ENCODE measurements around the gene INPP5K. TPM values are rescaled to one million over a fixed set of nuclear protein-coding genes. Genes with fewer than 3 reads are reported as not detected.
"Not testable (repeated sequence)": the region's sequence is repeated elsewhere in the genome, so short reads cannot be mapped to it uniquely, and the experiment has no call there.

INPP5K gene
- polyA plus RNA-seq (2013, experiment 1 of 4): 19.6 TPM
- polyA plus RNA-seq (2013, experiment 2 of 4): 15.2 TPM
- 12.1 TPM for polyA plus RNA-seq (2013, experiment 3 of 4)
- polyA plus RNA-seq (2013, experiment 4 of 4): 17.4 TPM

DNA sequence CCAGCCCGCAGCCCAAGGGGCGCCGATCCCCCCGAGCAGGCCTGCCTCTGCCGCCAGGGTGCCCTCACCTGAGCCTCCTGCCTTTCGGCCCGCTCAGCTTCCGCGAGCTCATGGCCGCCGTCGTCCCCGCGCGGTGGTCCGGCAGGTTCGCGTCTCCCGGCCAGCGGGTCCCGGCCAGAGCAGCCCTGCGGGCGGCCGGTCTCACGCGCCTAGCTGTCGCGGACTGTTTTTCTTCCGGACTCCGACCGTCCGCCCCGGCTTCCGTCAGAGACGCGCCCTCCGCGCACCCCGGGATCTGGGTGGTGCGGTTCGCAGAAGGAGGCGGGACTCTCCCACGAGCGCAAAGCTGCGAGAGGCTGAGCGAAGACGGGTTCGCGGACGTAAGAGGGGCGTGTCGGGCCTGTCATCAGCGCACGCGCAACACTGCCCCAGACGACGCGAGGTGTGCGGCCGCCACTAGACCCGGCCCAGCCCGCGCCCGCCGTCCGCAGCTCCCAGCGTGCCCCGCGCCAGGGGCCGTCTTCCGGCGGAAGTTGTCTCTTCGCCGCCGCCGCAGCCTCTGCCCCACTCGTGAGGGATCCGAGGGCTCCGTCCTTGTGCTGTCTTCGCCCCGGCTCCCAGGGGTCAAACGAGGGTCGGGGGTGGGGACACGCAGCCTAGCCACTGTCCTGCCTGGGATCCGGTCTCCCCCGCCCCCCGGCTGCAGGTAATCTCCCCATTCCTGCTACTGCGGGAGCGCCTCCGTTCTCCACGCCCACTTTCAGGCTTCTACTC, at the start of gene INPP5K:
INPP5K (minus strand) TSS at position 225 of the 774 bp plus-strand sequence; CDS start at position 112, 113 bp downstream.
- peaks cover 2% of the 10 kb centered on the region for H3K36me3 ChIP-seq (ENCODE audit: control insufficient read depth, insufficient read depth, low read length)
- peaks cover 7% of the 10 kb centered on the region for H3K4me1 ChIP-seq (ENCODE audit: control insufficient read depth, insufficient read depth, low read length)
- no peaks in the 10 kb centered on the region for H3K9me3 ChIP-seq (ENCODE audit: control insufficient read depth, low read length)
- no peaks in the 10 kb centered on the region for H3K27me3 ChIP-seq (ENCODE audit: control insufficient read depth, insufficient read depth, low read length, poor library complexity, severe bottlenecking)
- H3K27ac ChIP-seq (ENCODE audit: insufficient read depth, low read depth, low read length, poor library complexity, severe bottlenecking): peak within 1 kb of the TSS; percentile 77
- WGBS, 2 experiments: 0% methylated on average over 91 of the region's 91 CpGs
- peak within 1 kb of the TSS; percentile 73 for H3K4me3 ChIP-seq (ENCODE audit: insufficient read depth, low read depth, low read length)

DNA sequence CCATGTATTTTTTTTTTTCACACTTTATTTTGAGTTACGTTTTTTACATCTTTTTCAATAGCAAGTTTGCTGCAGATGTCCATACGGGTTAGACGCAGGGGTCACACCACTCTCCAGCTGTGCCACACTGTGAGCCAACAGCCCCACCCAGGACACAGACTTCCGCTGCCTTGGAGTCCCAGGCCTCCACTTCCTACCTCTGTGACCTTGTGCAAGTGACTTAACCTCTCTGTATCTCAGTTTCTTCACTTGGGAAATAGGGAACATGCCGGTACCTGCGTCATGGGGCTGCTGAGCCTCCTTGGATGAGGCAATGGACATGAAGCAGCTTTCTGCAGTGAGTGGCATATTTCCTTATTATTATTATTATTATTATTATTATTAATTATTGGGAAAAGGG, 49.5 kb upstream of the INPP5K start:
- Histone ChIP-seq H3K9me3 (ENCODE audit: control insufficient read depth, low read length) (no peaks in the 10 kb centered on the region), H3K27me3 (ENCODE audit: control insufficient read depth, insufficient read depth, low read length, poor library complexity, severe bottlenecking) (no peaks in the 10 kb centered on the region), H3K36me3 (ENCODE audit: control insufficient read depth, insufficient read depth, low read length) (no peaks in the 10 kb centered on the region), H3K27ac (ENCODE audit: insufficient read depth, low read depth, low read length, poor library complexity, severe bottlenecking) (no peak overlapping the region), H3K4me1 (ENCODE audit: control insufficient read depth, insufficient read depth, low read length) (peaks cover 5% of the 10 kb centered on the region), H3K4me3 (ENCODE audit: insufficient read depth, low read depth, low read length) (no peak overlapping the region)
- 95 to 96% methylated on average over 6 of the region's 6 CpGs for WGBS, 2 experiments

DNA sequence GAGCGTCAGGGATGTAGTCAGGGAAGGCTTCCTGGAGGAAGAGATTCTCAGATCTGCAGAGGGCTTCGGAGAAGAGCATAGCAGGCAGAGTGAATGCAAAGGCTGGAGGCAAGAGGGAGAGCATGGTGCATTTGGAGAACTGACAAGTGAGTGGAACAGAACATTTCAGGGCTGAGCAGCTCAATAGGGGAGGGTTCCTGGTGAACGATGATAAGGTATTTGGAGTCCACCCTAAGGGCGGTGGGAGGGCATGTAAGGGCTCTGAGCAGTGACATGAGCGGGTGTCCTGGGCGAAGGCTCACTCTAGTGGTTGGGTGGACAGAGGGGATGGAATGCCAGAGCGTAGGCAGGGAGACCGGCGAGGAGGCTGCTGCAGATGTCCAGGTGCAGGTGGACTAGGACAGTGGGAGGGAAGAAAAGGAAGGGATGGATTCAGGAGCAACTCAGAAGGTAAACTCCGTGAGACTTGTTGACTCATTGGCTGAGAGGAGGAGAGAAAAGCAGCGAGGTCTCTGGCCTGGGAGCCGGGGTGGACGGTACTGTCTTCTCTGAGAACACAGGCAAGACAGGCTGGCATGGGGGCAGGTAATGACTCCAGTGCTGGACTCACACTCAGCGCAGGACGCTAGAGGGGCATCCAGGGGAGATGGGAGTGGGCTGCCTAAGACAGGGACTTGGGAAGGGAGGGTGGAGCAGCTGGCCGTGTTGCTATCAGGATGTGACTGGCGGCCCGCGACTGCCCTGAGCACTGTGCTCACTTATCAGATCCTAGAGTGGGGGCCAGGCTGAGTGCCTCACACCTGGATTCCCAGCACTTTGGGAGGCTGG, 47.6 kb upstream of the INPP5K start:
- H3K9me3 ChIP-seq (ENCODE audit: control insufficient read depth, low read length): no peaks in the 10 kb centered on the region
- H3K4me3 ChIP-seq (ENCODE audit: insufficient read depth, low read depth, low read length): no peak overlapping the region
- no peaks in the 10 kb centered on the region for H3K36me3 ChIP-seq (ENCODE audit: control insufficient read depth, insufficient read depth, low read length)
- no peaks in the 10 kb centered on the region for H3K27me3 ChIP-seq (ENCODE audit: control insufficient read depth, insufficient read depth, low read length, poor library complexity, severe bottlenecking)
- no peak overlapping the region for H3K27ac ChIP-seq (ENCODE audit: insufficient read depth, low read depth, low read length, poor library complexity, severe bottlenecking)
- H3K4me1 ChIP-seq (ENCODE audit: control insufficient read depth, insufficient read depth, low read length): peaks cover 23% of the 10 kb centered on the region
- WGBS, 2 experiments: 82 to 84% methylated on average over 19 of the region's 19 CpGs

DNA sequence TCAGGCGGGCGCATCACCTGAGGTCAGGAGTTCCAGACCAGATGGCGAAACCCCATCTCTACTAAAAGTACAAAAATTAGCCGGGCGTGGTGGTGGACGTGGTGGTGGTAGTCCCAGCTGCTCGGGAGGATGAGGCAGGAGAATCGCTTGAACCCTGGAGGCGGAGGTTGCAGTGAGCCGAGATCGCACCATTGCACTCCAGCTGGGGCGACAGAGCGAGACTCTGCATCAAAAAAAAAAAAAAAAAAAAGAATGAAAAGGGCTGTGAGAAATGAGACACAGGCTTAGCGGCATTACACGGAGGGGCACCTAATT, 47.0 kb upstream of the INPP5K start:
- peaks cover 24% of the 10 kb centered on the region for H3K4me1 ChIP-seq (ENCODE audit: control insufficient read depth, insufficient read depth, low read length)
- not testable (repeated sequence) for H3K27me3 ChIP-seq (ENCODE audit: control insufficient read depth, insufficient read depth, low read length, poor library complexity, severe bottlenecking); H3K36me3 ChIP-seq (ENCODE audit: control insufficient read depth, insufficient read depth, low read length); H3K4me3 ChIP-seq (ENCODE audit: insufficient read depth, low read depth, low read length); H3K9me3 ChIP-seq (ENCODE audit: control insufficient read depth, low read length); H3K27ac ChIP-seq (ENCODE audit: insufficient read depth, low read depth, low read length, poor library complexity, severe bottlenecking)
- WGBS, 2 experiments: 93 to 96% methylated on average over 15 of the region's 15 CpGs

DNA sequence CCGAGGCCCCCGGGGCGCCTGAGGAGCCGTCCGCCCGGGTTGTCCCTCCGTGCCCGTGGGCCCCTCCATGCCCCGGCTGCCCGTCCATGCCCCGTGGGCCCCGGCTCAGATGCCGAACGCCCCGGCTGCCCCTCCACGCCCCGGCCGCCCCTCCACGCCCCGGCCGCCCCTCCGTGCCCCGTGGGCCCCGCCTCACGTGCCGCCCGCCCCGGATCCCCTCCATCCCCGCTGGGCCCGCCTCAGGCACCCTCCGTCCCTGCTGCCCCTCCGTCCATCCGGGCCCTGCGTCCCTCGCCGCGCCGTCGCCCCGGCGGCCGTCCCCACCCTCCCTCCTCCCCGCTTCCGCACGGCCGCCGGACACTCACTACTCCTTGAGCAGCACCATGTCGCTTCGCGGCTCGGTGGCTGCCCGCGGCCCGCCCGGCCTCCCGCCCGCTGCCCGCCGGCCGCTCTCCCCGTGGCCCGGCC, 45.8 kb upstream of the INPP5K start:
- no peaks in the 10 kb centered on the region for H3K27me3 ChIP-seq (ENCODE audit: control insufficient read depth, insufficient read depth, low read length, poor library complexity, severe bottlenecking)
- peaks cover under 1% of the 10 kb centered on the region for H3K36me3 ChIP-seq (ENCODE audit: control insufficient read depth, insufficient read depth, low read length)
- peak overlapping the region; percentile 44 for H3K27ac ChIP-seq (ENCODE audit: insufficient read depth, low read depth, low read length, poor library complexity, severe bottlenecking)
- H3K4me3 ChIP-seq (ENCODE audit: insufficient read depth, low read depth, low read length): peak overlapping the region; percentile 77
- H3K4me1 ChIP-seq (ENCODE audit: control insufficient read depth, insufficient read depth, low read length): peaks cover 24% of the 10 kb centered on the region
- H3K9me3 ChIP-seq (ENCODE audit: control insufficient read depth, low read length): no peaks in the 10 kb centered on the region
- WGBS, 2 experiments: 0% methylated on average over 62 of the region's 62 CpGs

DNA sequence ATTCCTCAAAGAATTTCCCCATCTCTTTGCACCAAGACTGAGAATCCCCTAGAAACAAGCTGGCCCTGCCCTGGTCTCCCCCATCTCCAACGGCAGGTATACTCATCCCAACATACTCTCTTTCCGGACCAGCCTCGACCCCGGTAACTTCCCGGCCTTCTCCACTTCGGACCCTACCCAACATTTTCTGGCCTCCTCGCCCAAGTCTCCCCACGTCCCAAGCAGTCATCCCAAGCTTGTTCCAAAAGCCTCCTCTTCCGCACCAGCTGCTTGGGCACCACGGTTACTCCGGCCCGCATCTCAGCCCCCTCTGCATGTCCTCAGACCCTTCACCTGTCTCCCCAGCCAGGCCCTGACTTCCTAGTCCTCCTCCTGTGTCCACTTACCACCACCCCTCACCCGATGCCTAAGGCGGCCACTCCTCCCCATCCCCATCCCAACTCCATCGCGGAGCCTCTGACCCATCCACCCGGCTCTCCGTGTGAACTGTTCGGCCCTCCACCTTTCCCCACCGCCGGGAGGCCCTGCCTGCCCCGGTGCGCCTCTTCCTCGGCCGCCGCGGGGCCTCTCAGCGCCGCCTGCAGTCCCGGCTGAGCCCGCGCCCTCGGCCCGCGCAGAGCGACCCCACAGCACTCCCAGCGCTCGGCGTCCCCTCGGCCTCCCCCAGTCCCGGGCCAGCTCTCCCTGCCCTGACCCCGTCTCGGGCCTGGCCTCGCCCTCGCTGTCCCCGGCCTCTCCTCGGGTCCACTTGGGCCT, 45.2 kb upstream of the INPP5K start:
- H3K4me1 ChIP-seq (ENCODE audit: control insufficient read depth, insufficient read depth, low read length): peaks cover 24% of the 10 kb centered on the region
- H3K36me3 ChIP-seq (ENCODE audit: control insufficient read depth, insufficient read depth, low read length): peaks cover 3% of the 10 kb centered on the region
- no peaks in the 10 kb centered on the region for H3K27me3 ChIP-seq (ENCODE audit: control insufficient read depth, insufficient read depth, low read length, poor library complexity, severe bottlenecking)
- peak overlapping the region; percentile 44 for H3K27ac ChIP-seq (ENCODE audit: insufficient read depth, low read depth, low read length, poor library complexity, severe bottlenecking)
- H3K9me3 ChIP-seq (ENCODE audit: control insufficient read depth, low read length): no peaks in the 10 kb centered on the region
- WGBS, 2 experiments: 8 to 9% methylated on average over 47 of the region's 47 CpGs
- H3K4me3 ChIP-seq (ENCODE audit: insufficient read depth, low read depth, low read length): peak overlapping the region; percentile 77

DNA sequence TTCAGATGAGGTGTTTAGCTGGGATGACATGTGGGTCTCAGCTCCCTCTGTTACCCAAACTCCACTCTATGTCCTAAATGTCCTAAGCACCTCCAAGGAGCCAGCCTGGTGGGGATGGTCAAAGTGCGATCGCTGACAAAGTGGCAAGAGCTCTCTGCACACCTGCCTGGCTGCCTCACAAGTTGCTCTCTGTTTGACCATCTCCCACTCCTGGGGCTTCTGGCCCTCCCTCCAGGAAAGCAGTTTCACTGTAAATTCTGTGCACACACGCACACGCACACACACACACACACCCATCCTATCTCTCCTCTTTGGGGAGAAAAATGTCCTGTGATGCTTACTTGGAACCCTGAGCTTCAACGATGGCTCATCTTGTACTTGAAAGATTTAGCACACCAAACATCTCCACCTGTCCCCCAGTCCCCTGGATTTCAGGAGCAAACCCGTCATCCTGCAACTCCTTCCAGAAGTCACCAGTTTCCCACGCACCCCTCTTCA, 44.5 kb upstream of the INPP5K start:
- H3K27ac ChIP-seq (ENCODE audit: insufficient read depth, low read depth, low read length, poor library complexity, severe bottlenecking): no peak overlapping the region
- no peaks in the 10 kb centered on the region for H3K9me3 ChIP-seq (ENCODE audit: control insufficient read depth, low read length)
- peak overlapping the region; percentile 77 for H3K4me3 ChIP-seq (ENCODE audit: insufficient read depth, low read depth, low read length)
- H3K27me3 ChIP-seq (ENCODE audit: control insufficient read depth, insufficient read depth, low read length, poor library complexity, severe bottlenecking): no peaks in the 10 kb centered on the region
- peaks cover 24% of the 10 kb centered on the region for H3K4me1 ChIP-seq (ENCODE audit: control insufficient read depth, insufficient read depth, low read length)
- 85 to 86% methylated on average over 7 of the region's 7 CpGs for WGBS, 2 experiments
- H3K36me3 ChIP-seq (ENCODE audit: control insufficient read depth, insufficient read depth, low read length): peaks cover 3% of the 10 kb centered on the region

DNA sequence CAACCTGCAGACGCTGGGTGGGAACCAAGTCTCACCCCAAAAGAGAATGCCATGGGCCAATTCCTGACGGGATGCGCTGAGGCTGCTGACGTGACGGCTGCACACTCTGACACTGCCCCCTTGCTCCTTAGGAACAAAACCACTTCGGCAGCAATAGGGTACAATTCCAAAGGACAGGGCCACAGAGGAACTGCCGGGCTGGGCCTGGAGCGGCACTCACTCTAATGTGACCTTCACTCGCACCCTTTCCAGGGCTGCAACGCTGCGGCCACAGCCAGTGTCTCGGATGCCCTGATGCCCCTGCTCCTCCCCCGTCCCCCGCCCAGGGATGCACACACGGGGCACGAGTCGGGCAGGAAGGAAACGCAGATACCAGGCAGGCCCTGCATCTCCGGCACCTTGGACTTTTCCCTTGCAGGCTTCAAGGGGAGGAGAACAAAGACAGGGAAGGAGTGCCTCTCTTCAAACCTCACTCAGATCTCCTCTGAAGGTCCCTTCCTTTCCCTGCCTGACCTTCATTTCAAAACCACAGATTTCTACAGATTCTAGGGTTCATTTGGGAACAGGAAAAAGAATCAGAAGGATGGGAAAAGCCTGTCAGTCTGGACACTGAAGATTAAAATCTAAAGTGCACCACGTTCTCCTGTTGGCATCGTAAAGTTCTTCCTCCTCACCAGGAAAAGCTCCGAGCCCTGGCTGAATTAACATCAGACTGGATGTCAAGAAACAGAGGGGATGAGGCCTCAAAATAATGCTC, 43.9 kb upstream of the INPP5K start:
- Histone ChIP-seq H3K27me3 (ENCODE audit: control insufficient read depth, insufficient read depth, low read length, poor library complexity, severe bottlenecking) (no peaks in the 10 kb centered on the region), H3K9me3 (ENCODE audit: control insufficient read depth, low read length) (no peaks in the 10 kb centered on the region), H3K27ac (ENCODE audit: insufficient read depth, low read depth, low read length, poor library complexity, severe bottlenecking) (peak overlapping the region; percentile 27), H3K4me3 (ENCODE audit: insufficient read depth, low read depth, low read length) (peak overlapping the region; percentile 3), H3K4me1 (ENCODE audit: control insufficient read depth, insufficient read depth, low read length) (peaks cover 24% of the 10 kb centered on the region), H3K36me3 (ENCODE audit: control insufficient read depth, insufficient read depth, low read length) (peaks cover 3% of the 10 kb centered on the region)
- 84 to 86% methylated on average over 22 of the region's 22 CpGs for WGBS, 2 experiments

All from ectodermal cell (in vitro differentiated cells).